ENCODE results near the gene KIF2A.

KIF2A gene

GRCh38 chr5:62386824-62387223, 80.8 kb downstream of the KIF2A start:
- DNase-seq = no peak

GRCh38 chr5:62395210-62395950, 89.4 kb downstream of the KIF2A start:
- DNase-seq = no peak

GRCh38 chr5:62403411-62404250, 97.6 kb downstream of the KIF2A start, which contains the start of gene DIMT1:
DIMT1 (minus strand) TSS chr5:62403905; CDS start chr5:62403772, 133 bp downstream.
- peak; percentile 80 to 88 for DNase-seq

GRCh38 chr5:62412549-62413329, 106.7 kb downstream of the KIF2A start, which contains the start of gene IPO11:
IPO11 (plus strand) TSS chr5:62412763; CDS start chr5:62437280, 24,517 bp downstream.
- peak; percentile 95 to 96 for DNase-seq

- no peak for DNase-seq
Measured at GRCh38 chr5:62413711-62414110, 107.7 kb downstream of the KIF2A start.

GRCh38 chr5:62418462-62419076, 112.6 kb downstream of the KIF2A start:
- DNase-seq = no peak

GRCh38 chr5:62419609-62420008, 113.6 kb downstream of the KIF2A start:
- DNase-seq = no peak

GRCh38 chr5:62421414-62421813, 115.4 kb downstream of the KIF2A start:
- DNase-seq = no peak

GRCh38 chr5:62424763-62425162, 118.8 kb downstream of the KIF2A start:
- DNase-seq = no peak

GRCh38 chr5:62431735-62432620, 126.0 kb downstream of the KIF2A start:
- DNase-seq = no peak

- no peak for DNase-seq
Measured at GRCh38 chr5:62432621-62433064, 126.6 kb downstream of the KIF2A start.
